K562 (cell line): Measurements from ENCODE around the gene MARCHF11. TPM values are rescaled to one million over a fixed set of nuclear protein-coding genes. Genes with fewer than 3 reads are reported as not detected.

ENCODE experiments used
- ATAC-seq: fragments of 200-7000 bp; cut with Tn5 transposase; 3 replicates; pipeline ENCODE4 v1.9.1; 2020; ENCODE audit warnings: moderate library complexity
- BruUV-seq: library from RNA; stranded (reverse); fragments of 400-500 nt; replicated peaks from 2 replicates; lab custom pipeline; 2021; lab: Mats Ljungman, UMichigan
- CTCF ChIA-PET: fragments of 300-600 bp; formaldehyde crosslinking; extraction: SDS; loops from one replicate; lab custom pipeline; 2021; ENCODE audit warnings: low intra/inter-chr PET ratio; lab: Yijun Ruan, JAX
- POLR2A ChIA-PET: fragments of 300-600, 350-650 bp; sonication (Branson Sonifier 250); formaldehyde crosslinking; extraction: SDS; loops from one replicate; lab custom pipeline; 2021; ENCODE audit warnings: antibody characterized with exemption, inconsistent platforms; lab: Yijun Ruan, JAX
- DNase-seq, 4 experiments: peaks; one replicate each; pipeline versions ENCODE4 v3.0.0 to v3.0.0-alpha.2; 2011 to 2018; ENCODE audit warnings: low spot score in 3 of 4, mixed read lengths in 3 of 4; ENCODE audit errors: extremely low read depth in 1 of 4
- FAIRE-seq: peaks from 2 replicates; lab custom pipeline; 2011; peaks lifted over from hg19 to GRCh38; lab: Jason Lieb, UNC
- H2AFZ ChIP-seq: 2 replicates; pipeline ENCODE4 v1.6.0; 2011; ENCODE audit warnings: low read depth, low read length, control low read depth, inconsistent platforms
- H3K27ac ChIP-seq: fragments of 200-600 bp; 3 replicates; pipeline ENCODE4 v1.8.0; 2011; ENCODE audit warnings: low read depth, mild to moderate bottlenecking, control low read depth, inconsistent platforms, low read length, moderate library complexity, mixed read lengths; ENCODE audit errors: extremely low read depth
- H3K27me3 ChIP-seq, 2 experiments: fragments of 300-600 bp in 1 of 2; 2 replicates in 1 of 2; 3 replicates in 1 of 2; pipeline versions ENCODE4 v1.6.0 to v1.8.0; 2011; ENCODE audit warnings: inconsistent platforms in 2 of 2, low read length in 2 of 2, mild to moderate bottlenecking in 1 of 2, mixed read lengths in 1 of 2, moderate library complexity in 1 of 2; ENCODE audit not compliant: control insufficient read depth in 2 of 2, insufficient read depth in 2 of 2
- H3K36me3 ChIP-seq: fragments of 300-600 bp; 3 replicates; pipeline ENCODE4 v1.8.0; 2011; ENCODE audit warnings: mild to moderate bottlenecking, low read length, inconsistent platforms; ENCODE audit not compliant: control insufficient read depth, insufficient read depth
- H3K4me1 ChIP-seq, 2 experiments: fragments of 200-600 bp in 1 of 2; replicated peaks in 1 of 2; 2 replicates in 1 of 2; 3 replicates in 1 of 2; pipeline versions ENCODE4 v1.5.1 to v1.8.0; 2011; ENCODE audit warnings: inconsistent platforms in 2 of 2, low read length in 2 of 2, mild to moderate bottlenecking in 1 of 2, mixed read lengths in 1 of 2, moderate library complexity in 1 of 2; ENCODE audit not compliant: control insufficient read depth in 2 of 2, insufficient read depth in 2 of 2
- H3K4me2 ChIP-seq: 2 replicates; pipeline ENCODE4 v1.6.1; 2011; ENCODE audit warnings: low read length, control low read depth, inconsistent platforms, mixed read lengths; ENCODE audit not compliant: insufficient read depth
- H3K4me3 ChIP-seq: fragments of 200-600 bp; sonication (generic), shearing (Covaris generic); 2 replicates; pipeline ENCODE4 v1.5.1; 2016; ENCODE audit warnings: control low read depth, inconsistent platforms
- H3K79me2 ChIP-seq: fragments of 200-600 bp; 3 replicates; pipeline ENCODE4 v1.8.0; 2011; ENCODE audit warnings: low read length, inconsistent platforms; ENCODE audit not compliant: control insufficient read depth, insufficient read depth
- H3K9ac ChIP-seq, 2 experiments: 2 replicates each; pipeline versions ENCODE4 v1.6.0 to v1.6.1; 2011; ENCODE audit warnings: low read depth in 2 of 2, low read length in 2 of 2, control low read depth in 1 of 2, inconsistent platforms in 1 of 2, mild to moderate bottlenecking in 1 of 2, mixed read lengths in 1 of 2; ENCODE audit not compliant: insufficient read depth in 1 of 2
- H3K9me1 ChIP-seq: one replicate; pipeline ENCODE4 v1.6.0; 2011; ENCODE audit warnings: inconsistent platforms, mild to moderate bottlenecking, low read length, moderate library complexity; ENCODE audit not compliant: control insufficient read depth, insufficient read depth
- H3K9me3 ChIP-seq: replicated peaks from 2 replicates; pipeline ENCODE4 v1.5.1; 2011; ENCODE audit warnings: low read depth, low read length, inconsistent platforms; ENCODE audit not compliant: control insufficient read depth, insufficient read depth
- H4K20me1 ChIP-seq: replicated peaks from 2 replicates; pipeline ENCODE4 v1.6.1; 2011; ENCODE audit warnings: low read length, inconsistent platforms, mixed read lengths; ENCODE audit not compliant: control insufficient read depth, insufficient read depth
- BCL6 ChIP-seq: fragments of 250-450 bp; sonication (Bioruptor Pico); IDR thresholded peaks from 2 replicates; pipeline ENCODE4 v1.4.0; 2020
- HES1 ChIP-seq: fragments of 450-650 bp; IDR thresholded peaks from 2 replicates; pipeline ENCODE4 v1.6.1; 2016; ENCODE audit warnings: low read depth, mild to moderate bottlenecking, moderate library complexity
- ILF3 ChIP-seq: fragments of 450-650 bp; IDR thresholded peaks from 2 replicates; pipeline ENCODE4 v1.6.1; 2018; ENCODE audit warnings: antibody characterized with exemption, mild to moderate bottlenecking, moderate library complexity, borderline replicate concordance
- IRF9 ChIP-seq: fragments of 450-650 bp; IDR thresholded peaks from 2 replicates; pipeline ENCODE4 v1.6.1; 2016; ENCODE audit warnings: missing biosample characterization, missing genetic modification characterization
- NCOA1 ChIP-seq: fragments of 450-650 bp; IDR thresholded peaks from 2 replicates; pipeline ENCODE4 v1.6.1; 2016; ENCODE audit warnings: low read depth
- NRF1 ChIP-seq, 2 experiments: fragments of 450-650 bp; IDR thresholded peaks in 1 of 2; conservative IDR thresholded peaks in 1 of 2; 2 replicates each; pipeline ENCODE4 v1.6.1; 2014; ENCODE audit warnings: mild to moderate bottlenecking in 2 of 2
- PHB2 ChIP-seq: fragments of 450-650 bp; IDR thresholded peaks from 2 replicates; pipeline ENCODE4 v1.6.1; 2017; ENCODE audit warnings: low read depth
- POLR2AphosphoS5 ChIP-seq: IDR thresholded peaks from 2 replicates; pipeline ENCODE4 v1.6.1; 2011; ENCODE audit warnings: mild to moderate bottlenecking, low read depth, low read length, moderate library complexity; ENCODE audit not compliant: control insufficient read depth, insufficient read depth
- RBBP5 ChIP-seq: fragments of 200-600 bp; sonication (generic); IDR thresholded peaks from 2 replicates; pipeline ENCODE4 v1.6.1; 2012; ENCODE audit warnings: borderline replicate concordance, mild to moderate bottlenecking, low read length, control low read depth, inconsistent platforms; ENCODE audit not compliant: insufficient read depth, poor library complexity, severe bottlenecking
- SAFB2 ChIP-seq: fragments of 200-400 bp; formaldehyde crosslinking; IDR thresholded peaks from 2 replicates; pipeline ENCODE4 v1.6.1; 2018; ENCODE audit warnings: borderline replicate concordance, low read length, low read depth, moderate library complexity; ENCODE audit not compliant: severe bottlenecking
- SNIP1 ChIP-seq: fragments of 450-650 bp; IDR thresholded peaks from 2 replicates; pipeline ENCODE4 v1.7.1; 2017; ENCODE audit warnings: low read depth, mild to moderate bottlenecking
- STAG1 ChIP-seq: sonication (generic); formaldehyde crosslinking; IDR thresholded peaks from 2 replicates; pipeline ENCODE4 v1.5.0; 2020; ENCODE audit warnings: missing genetic modification reagents, borderline replicate concordance
- YY1 ChIP-seq, 3 experiments: IDR thresholded peaks; 2 replicates each; pipeline ENCODE4 v1.6.1; 2011; ENCODE audit warnings: low read length in 2 of 3, mild to moderate bottlenecking in 2 of 3, moderate library complexity in 2 of 3, borderline replicate concordance in 1 of 3, control low read depth in 1 of 3, low read depth in 1 of 3; ENCODE audit not compliant: insufficient read depth in 3 of 3, insufficient replicate concordance in 2 of 3, control insufficient read depth in 1 of 3, insufficient read length in 1 of 3; ENCODE audit errors: extremely low read depth in 1 of 3
- ZHX1 ChIP-seq: fragments of 150-350 bp; conservative IDR thresholded peaks from 2 replicates; pipeline ENCODE4 v1.6.1; 2014; ENCODE audit warnings: low read length
- ZNF165 ChIP-seq: fragments of 250-450 bp; sonication (Bioruptor Pico); IDR thresholded peaks from 2 replicates; pipeline ENCODE4 v1.4.0; 2020; ENCODE audit warnings: borderline replicate concordance
- ZNF586 ChIP-seq: fragments of 450-650 bp; formaldehyde crosslinking; conservative IDR thresholded peaks from 2 replicates; pipeline ENCODE4 v1.4.0; 2020; ENCODE audit warnings: mild to moderate bottlenecking, moderate library complexity
- ZNF77 ChIP-seq: fragments of 250-450 bp; sonication (Bioruptor Pico); IDR thresholded peaks from 2 replicates; pipeline ENCODE4 v1.5.0; 2020
- WGBS: fragments of 100-300 bp; shearing (Covaris generic); methylation state at CpG from one replicate; pipeline ENCODE4 v1.1.6; 2016; ENCODE audit warnings: low coverage, mixed read lengths; ENCODE audit not compliant: insufficient coverage; ENCODE audit errors: missing lambda C conversion rate; 5-methylcytosine and 5-hydroxymethylcytosine counted together
- in situ Hi-C: fragments of 300-500 bp; cut with MboI; formaldehyde crosslinking; loops from 4 replicates; pipeline ENCODE4 v1.15.0; 2018; ENCODE audit warnings: inconsistent platforms, mixed read lengths
- intact Hi-C: fragments of 100-400 bp; cut with micrococcal nuclease; formaldehyde crosslinking; loops from 2 replicates; pipeline ENCODE4 v1.14.2; 2022
- polyA plus RNA-seq, 8 experiments: library from polyadenylated mRNA; depleted of rRNA in 4 of 8; stranded (reverse) in 5 of 8; unstranded in 3 of 8; fragments of >200 nt; fragmentation: Nextera tagmentation in 2 of 8; fragmentation: Illumina TruSeq in 1 of 8; extraction: Ambion mirVana in 2 of 8; extraction: Trizol in 1 of 8; gene quantifications; 2 replicates each; pipeline versions ENCODE4 v1.2.1 to v1.2.3, GENCODE V29; 2011 to 2014; ENCODE audit warnings: inconsistent platforms in 1 of 8, missing spikeins in 1 of 8
- total RNA-seq, 7 experiments: library from RNA; depleted of rRNA in 6 of 7; stranded (reverse); fragments of >200 nt in 6 of 7; fragmentation: Illumina TruSeq in 2 of 7; extraction: Trizol in 2 of 7; gene quantifications; 2 replicates each; pipeline versions ENCODE4 v1.2.1 to v1.2.3, GENCODE V29; 2011 to 2021; ENCODE audit warnings: low replicate concordance in 1 of 7

MARCHF11 gene
- total and polyA plus RNA-seq, 9 of the 15 experiments (the other 6 are each of a cell fraction or from before 2014, with no cell fraction given): not detected

- DNase-seq (no peak), ATAC-seq (no peak), FAIRE-seq (no peak)
- Histone ChIP-seq H3K4me1 (no peaks in the 10 kb centered on the region), H3K9me1 (no peaks in the 10 kb centered on the region), H3K79me2 (no peaks in the 10 kb centered on the region), H3K9me3 (no peaks in the 10 kb centered on the region), H3K9ac (no peak overlapping the region), H2AFZ (no peak overlapping the region), H3K4me3 (no peak overlapping the region), H3K36me3 (no peaks in the 10 kb centered on the region), H3K27ac (no peak overlapping the region), H4K20me1 (no peaks in the 10 kb centered on the region), H3K27me3 (no peaks in the 10 kb centered on the region), H3K4me2 (no peak overlapping the region)
- intact Hi-C loops: no loop called here
- in situ Hi-C loops: no loop called here
- 1% methylated on average over 3 of the region's 3 CpGs for WGBS
- CTCF ChIA-PET: no interaction called here
- POLR2A ChIA-PET: no interaction called here
- no TSS peak for BruUV-seq
- TF ChIP-seq SAFB2: no peak
- no peak for TF ChIP-seq NRF1 (conservative IDR thresholded peaks at IDR 0.05 in 1 of 2, IDR thresholded peaks at IDR 0.05 in 1 of 2)
- TF ChIP-seq IRF9 (tag): no peak
- no peak for TF ChIP-seq SNIP1
- TF ChIP-seq YY1 (IDR thresholded peaks at IDR 0.05; ENCODE audit: borderline replicate concordance in 1 of 3, control insufficient read depth in 1 of 3, extremely low read depth in 1 of 3, insufficient read depth in 3 of 3, insufficient read length in 1 of 3, insufficient replicate concordance in 2 of 3, low read depth in 1 of 3, low read length in 2 of 3): no peak
- TF ChIP-seq ZNF77 (CRISPR knock-in tag): no peak
- no peak for TF ChIP-seq STAG1 (CRISPR knock-in tag)
- no peak for TF ChIP-seq POLR2AphosphoS5
- no peak for TF ChIP-seq RBBP5
- no peak for TF ChIP-seq HES1
- TF ChIP-seq ZHX1: no peak
- TF ChIP-seq ZNF586: no peak
- TF ChIP-seq ILF3: no peak
- TF ChIP-seq BCL6 (CRISPR knock-in tag): no peak
- no peak for TF ChIP-seq ZNF165
- no peak for TF ChIP-seq PHB2
- no peak for TF ChIP-seq NCOA1
These were observed 26.7 kb downstream of the MARCHF11 start for GRCh38 chr5:16152601-16153568.
